ENCODE data around the gene EMID1.
A peak's percentile ranks its signal among the peaks of the same experiment; 100 is the strongest.

EMID1 gene

DNA sequence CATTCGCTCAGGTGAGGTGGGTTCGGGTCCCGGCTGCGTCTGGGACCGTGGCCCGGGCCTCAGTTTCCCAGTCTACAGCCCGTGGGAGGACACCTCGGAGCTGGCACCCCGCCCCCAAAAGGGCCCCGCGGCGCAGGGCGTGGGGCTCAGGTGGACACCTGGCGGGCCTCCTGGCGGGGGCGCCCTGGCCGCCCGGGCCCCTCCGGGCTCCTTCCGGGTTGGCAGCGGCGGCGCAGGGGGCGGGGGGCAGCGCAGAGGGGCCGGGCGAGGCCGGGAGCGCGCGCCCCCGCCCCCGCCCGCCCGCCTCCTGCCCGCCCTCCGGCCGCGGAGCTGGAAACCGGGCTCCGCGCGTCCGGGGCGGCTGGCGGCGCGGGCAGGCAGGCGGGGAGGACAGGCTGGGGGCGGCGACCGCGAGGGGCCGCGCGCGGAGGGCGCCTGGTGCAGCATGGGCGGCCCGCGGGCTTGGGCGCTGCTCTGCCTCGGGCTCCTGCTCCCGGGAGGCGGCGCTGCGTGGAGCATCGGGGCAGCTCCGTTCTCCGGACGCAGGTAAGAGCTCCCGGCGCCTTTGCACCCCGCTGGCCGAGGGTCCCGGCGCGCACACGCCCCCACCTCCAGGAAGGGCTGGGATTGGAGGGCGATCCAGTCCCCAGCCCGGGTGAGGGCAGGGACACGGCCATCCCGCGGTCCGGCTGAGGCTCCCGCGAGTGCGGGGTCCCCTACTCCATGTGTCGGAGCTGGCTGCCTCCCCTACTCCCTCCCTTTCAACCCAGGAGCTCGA is at the start of gene EMID1:
TSS of gene EMID1 (plus strand) at position 303 of the 778 bp plus-strand sequence. CDS start at position 446, 143 bp downstream.
- DNase-seq: no peak

GRCh38 chr22:29155966-29156365 is 49.7 kb upstream of the EMID1 start:
- DNase-seq: no peak

DNA sequence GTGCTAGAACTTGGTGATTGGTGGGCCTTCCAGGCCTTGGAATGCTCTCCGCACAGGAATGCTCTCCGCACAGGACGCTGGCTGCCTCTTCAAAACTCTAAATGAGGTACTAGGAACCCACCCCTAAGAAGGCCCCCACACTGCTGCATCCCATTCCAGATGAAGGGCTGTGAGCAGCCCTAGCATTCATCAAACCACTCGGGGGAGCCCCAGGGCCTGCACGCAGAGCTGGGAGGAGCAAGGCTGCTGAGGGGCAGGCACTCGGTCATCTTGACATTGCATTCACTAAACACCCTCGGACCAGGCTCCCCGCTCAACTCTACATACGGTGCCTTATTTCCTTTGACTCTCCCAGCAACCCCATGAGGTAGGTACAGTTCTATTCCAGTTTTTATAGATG is 49.2 kb upstream of the EMID1 start:
- DNase-seq: peak; percentile 38

GRCh38 chr22:29157759-29158535 is 47.7 kb upstream of the EMID1 start:
- DNase-seq: no peak

DNA sequence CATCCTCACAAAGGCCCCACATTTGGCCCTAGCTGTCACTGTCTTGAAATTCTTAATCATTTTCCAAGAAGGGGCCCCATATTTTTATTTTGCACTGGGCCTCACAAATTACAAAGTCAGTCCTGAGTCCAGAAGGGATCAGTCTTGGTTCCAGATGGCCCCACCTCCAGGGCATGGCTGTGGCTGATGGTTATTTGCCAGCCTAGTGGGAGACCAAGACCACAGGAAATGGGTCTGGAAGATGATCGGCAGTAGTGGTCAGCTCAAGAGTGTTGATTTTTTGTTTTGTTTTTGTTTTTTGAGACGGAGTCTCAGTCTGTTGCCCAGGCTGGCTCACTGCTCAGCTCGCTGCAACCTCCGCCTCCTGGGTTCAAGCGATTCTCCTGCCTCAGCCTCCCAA is 47.1 kb upstream of the EMID1 start:
- DNase-seq: no peak

- DNase-seq: no peak
Measured at GRCh38 chr22:29163808-29164207, 41.9 kb upstream of the EMID1 start.

DNA sequence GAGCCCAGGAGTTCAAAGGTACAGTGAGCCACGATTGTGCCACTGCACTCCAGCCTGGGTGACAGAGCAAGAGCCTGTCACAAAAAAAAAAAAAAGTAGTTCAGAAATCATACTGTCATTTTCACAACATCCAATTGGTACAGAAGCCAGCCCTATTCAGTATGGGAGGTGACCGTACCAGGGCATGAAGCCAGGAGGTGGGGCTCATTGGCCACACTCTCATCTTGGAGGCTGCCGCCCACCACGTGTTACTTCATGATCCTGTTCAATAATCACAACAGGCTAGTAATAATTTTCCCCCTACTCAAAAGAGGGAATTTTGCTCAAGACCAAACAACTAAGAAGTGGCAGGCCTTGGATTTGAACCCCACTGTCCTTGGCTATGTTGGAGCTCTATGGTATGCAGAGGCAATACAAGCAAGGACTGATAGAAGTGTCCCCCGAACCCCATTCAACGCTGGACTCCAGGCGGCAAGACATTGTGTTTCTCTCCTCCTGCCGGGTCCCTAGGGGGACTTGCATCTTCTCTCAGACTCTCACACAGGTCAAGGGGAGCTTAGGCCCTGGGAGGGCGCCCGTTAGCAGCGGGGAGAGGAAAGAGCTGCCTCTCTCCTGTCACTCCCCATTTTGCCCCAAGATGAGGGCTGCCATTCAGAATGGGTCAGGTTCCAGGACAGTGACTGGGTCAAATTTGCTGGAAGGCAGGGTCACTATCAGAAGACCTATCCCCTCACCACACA is 40.2 kb upstream of the EMID1 start:
- DNase-seq: no peak

GRCh38 chr22:29166180-29166579 is 39.5 kb upstream of the EMID1 start:
- no peak for DNase-seq

- DNase-seq: peak; percentile 98
Measured at GRCh38 chr22:29167032-29167911, 38.4 kb upstream of the EMID1 start.

GRCh38 chr22:29171721-29172120 is 34.0 kb upstream of the EMID1 start:
- DNase-seq: no peak

DNA sequence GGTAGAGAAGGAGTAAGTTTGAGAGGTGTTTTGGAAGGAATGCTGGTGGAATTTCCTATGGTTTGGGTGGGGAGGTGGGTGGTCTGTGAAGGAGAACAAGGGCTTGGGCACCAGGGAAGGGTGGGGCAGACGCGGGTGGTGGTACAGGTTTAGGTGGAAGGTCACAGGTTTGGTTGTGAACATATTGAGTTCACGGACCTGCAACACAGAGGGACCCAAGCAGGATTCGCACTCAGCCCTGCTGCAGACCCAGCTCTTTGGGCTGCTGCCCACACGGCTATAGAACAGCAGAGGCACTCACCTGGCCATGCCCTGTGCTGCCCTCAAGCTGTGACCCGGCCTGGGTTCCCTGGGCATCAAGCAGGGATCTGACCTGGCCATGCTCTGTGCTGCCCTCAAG is 33.5 kb upstream of the EMID1 start:
- no peak for DNase-seq

GRCh38 chr22:29175312-29175835 is 30.3 kb upstream of the EMID1 start:
- no peak for DNase-seq

- DNase-seq: no peak
Measured at GRCh38 chr22:29183971-29184848, 21.5 kb upstream of the EMID1 start.

- no peak for DNase-seq
Measured at GRCh38 chr22:29184849-29185490, 20.7 kb upstream of the EMID1 start.

GRCh38 chr22:29186302-29186701 is 19.4 kb upstream of the EMID1 start:
- no peak for DNase-seq

DNA sequence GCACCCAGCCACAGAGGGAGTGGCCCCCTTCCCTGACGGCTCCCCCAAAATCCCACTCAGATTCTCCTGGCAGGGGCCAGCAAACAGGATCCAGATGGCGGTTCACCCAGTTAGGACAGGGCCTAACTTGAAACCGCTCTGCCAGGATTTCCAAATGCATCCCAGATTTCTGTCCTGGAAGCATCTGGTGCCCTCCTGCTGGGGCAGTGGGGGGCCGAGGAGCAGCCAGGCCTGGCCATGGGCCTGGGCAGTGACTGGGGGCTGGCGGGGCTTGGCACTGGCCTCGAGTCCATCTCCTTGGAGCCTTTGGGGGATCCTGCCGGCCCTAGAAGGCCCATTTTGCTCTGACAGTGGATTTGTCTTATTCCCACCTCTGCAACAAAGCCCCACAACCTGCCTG is 17.9 kb upstream of the EMID1 start:
- DNase-seq: no peak

DNA sequence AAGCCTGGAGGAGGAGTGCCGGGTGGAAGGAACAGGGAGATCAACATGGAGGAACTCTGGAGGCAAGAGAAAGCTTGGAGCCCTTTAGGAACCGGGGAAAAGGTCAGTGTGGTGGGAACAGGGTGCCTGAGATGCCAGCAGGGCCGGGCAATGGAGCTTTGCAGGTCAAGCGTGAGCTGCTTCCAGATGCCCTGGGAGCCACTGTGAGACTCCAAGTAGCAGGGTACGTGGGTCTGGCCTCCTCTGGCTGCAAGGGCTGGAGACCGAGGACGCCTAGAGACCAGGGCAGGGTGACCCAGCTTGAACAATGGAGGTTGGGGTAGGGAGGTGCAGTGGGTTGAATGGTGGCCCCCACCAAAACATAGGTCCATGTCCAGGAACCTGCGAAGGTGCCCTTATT is 15.6 kb upstream of the EMID1 start:
- DNase-seq: no peak

GRCh38 chr22:29190918-29191317 is 14.8 kb upstream of the EMID1 start:
- no peak for DNase-seq

GRCh38 chr22:29193021-29193420 is 12.7 kb upstream of the EMID1 start:
- DNase-seq: no peak

DNA sequence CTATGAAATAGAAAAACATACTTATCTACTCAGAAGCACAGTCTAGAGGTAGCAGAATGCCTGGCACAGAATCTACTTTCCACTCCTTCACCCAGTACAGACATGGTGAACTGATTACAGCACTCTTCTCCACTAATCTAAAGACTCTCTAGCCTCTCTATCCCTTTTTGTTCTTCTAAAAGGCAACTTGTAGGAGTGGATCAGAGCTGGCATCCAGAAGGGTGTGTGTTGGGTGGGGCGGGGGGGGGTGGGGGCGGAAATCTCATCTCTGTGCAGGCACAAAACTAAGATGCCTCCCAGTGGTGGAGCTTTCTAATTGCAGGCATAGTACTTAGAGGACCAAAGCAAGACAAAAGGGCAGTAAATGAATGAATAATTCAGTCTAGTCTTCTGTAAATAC is 11.5 kb upstream of the EMID1 start:
- no peak for DNase-seq
